ENCODE results near the gene FAM177A1.

- TF ChIP-seq CTCF (IDR thresholded peaks at IDR 0.05; ENCODE audit: borderline replicate concordance, extremely low read depth, low read length, poor library complexity, severe bottlenecking) (no peak), EZH2 (IDR thresholded peaks at IDR 0.05; ENCODE audit: borderline replicate concordance, low read depth, low read length, severe bottlenecking) (no peak)
These were observed 46.6 kb upstream of the FAM177A1 start for GRCh38 chr14:34999500-34999899.

Data from DND-41 (cell line).